NCI-H1694 treated with DMSO at 0.1 percent for 48 hours (cell line): ENCODE measurements around the gene ELAVL3.
"Not testable (repeated sequence)": the region's sequence is repeated elsewhere in the genome, so short reads cannot be mapped to it uniquely, and the experiment has no call there.

Experiments used
- DNase-seq: peaks from one replicate; lab custom pipeline; 2025; lab: John Stamatoyannopoulos, UW

ELAVL3 gene

DNA sequence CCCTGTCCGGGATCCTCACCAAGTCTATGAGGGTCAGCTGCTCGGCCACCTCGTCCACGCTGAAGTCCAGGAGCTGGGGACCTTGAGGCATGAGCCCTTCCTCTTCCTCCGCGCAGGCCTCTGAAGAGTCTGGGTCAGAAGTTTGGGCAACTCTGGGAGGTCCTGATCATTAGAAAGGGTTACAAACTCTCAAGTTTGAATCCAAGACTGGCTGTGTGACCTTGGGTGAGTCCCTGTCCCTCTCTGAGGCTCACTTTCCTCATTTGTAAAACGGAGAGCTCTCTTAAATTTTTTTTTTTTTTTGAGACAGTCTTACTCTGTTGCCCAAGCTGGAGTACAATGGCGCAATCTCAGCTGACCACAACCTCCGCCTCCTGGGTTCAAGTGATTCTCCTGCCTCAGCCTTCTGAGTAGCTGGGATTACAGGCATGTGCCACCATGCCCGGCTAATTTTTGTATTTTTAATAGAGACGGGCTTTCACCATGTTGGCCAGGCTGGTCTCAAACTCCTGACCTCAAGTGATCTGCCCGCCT, 74.1 kb downstream of the ELAVL3 start:
- DNase-seq = not testable (repeated sequence)

DNA sequence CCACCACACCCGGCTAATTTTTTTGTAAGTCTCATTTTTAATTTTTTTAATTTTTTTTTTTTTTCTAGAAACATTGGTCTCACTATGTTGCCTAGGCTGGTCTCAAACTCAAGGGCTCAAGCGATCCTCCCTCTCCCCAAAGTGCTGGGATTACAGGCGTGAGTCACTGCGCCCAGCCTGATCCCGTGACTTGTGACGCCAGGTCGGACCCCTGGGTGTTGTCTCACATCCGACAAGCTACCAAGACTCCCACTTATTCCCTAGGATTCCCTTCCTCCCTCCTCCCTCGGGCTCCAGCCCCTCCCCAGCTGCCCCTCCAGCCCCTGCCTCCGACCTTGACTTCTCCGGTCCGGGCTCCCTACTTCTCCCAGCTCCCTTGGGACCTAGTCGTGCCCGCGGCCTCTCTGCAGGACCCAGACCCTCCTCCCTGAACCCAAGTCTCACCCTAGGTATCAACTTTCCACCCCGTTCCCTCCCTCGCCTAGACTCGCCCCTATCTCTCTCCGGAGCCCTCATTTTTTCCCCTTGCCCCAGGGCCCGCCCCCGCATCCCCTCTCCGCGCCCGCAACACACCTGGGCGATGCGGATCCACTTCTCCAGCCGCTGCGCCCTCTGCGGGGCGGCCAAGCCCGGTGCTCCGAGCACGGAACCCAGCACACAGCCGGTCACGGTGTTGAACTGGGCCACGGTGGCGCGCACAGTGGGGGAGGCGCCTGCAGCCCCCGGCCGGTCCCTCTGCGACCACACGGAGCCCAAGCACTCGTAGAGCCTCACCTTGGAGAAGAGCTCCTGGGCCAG, 74.8 kb downstream of the ELAVL3 start:
- no peak for DNase-seq

DNA sequence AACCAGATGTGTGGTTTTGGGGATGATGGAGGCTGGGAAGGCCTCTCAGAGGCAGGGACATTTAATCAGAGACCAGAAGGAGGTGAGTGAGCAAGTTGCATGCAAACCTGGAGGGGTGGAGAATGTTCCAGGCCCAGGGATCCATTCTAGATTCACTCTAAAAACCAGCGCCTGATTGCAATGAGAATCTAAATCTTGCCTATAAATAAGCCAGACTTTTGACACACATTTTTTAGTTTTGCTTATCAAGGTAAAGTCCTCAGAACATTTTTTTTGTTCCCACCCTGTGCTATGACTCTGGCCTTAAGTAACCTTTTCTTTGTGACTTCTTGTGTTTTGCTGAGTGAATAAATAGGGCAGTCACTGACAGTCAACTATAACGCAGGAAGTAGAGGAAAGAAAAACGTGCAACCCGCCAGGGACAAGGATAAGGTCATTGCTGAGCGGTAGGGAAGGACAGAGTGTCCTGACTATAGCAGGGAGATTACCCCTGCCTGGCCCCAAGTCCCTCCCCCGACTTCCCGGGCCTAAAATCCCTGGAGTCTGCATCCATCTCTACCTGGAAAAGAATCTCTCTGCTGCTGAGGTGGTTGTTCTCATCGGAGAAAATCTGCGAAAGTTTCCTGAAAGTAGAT, 76.1 kb downstream of the ELAVL3 start:
- DNase-seq = no peak

DNA sequence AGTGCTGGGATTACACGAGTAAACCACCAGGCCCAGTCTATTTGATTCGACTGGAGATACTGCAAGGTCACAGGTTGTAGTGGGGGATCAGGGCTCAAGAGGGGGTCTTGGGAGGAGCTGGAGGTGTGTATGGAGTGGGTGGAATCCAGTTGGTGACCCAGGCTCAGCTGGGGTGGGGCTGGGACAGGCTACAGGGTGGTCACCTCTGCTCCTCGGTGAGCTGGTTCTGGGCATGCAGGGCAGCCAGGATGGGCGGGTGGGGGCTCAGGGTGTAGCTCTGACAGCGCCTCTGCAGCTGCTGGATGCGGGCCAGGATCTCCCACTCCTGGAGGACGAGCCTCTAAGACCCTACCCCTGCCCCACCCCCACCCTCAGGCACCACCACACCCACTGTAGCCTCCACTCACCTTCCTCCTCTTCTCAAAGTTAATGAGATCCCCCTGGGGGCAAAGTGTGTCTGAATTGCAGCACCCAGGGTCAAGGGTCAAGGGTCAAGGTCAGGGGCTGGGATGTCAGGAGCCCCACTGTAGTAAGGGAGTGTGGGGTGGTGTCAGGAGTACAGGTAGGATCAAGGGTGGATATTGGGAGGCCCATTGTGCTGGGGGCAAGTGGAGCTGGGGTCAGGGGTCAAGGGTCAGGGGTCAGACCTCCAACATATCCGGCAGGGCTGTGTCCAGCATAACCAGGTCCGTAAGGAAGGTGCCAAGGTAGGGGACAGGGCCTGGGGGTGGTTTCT, 78.9 kb downstream of the ELAVL3 start:
- DNase-seq = no peak
